Head of caudate nucleus (tissue), 42 donors: ENCODE results near the gene TAGLN.
A peak's percentile ranks its signal among the peaks of the same experiment; 100 is the strongest.

ENCODE experiments used
- DNase-seq, 42 donors: peaks; one replicate each; pipeline versions ENCODE4 v3.0.0 to v3.0.0-alpha.2; 2020 to 2021; ENCODE audit warnings: mixed read lengths in 7 of 42
- intact Hi-C: fragments of 100-400 bp; cut with DNase I; formaldehyde crosslinking; loops from one replicate; pipeline ENCODE4 v1.15.0; 2022

Gene TAGLN

GRCh38 chr11:117239295-117239694 lies 40.1 kb downstream of the TAGLN start:
- intact Hi-C loops, result no loop called here
- peak in 1 of 42 donors; percentile 12 for DNase-seq

GRCh38 chr11:117248341-117248740 lies 49.2 kb downstream of the TAGLN start:
- intact Hi-C loops, result no loop called here

GRCh38 chr11:117249571-117249970 lies 50.4 kb downstream of the TAGLN start:
- intact Hi-C loops, result no loop called here
- DNase-seq, result no peak

More at GRCh38 chr11:117248341-117248740, 49.2 kb downstream of the TAGLN start:
- no peak for DNase-seq

GRCh38 chr11:117251506-117251905 lies 52.3 kb downstream of the TAGLN start:
- intact Hi-C loops, result no loop called here
- no peak for DNase-seq

GRCh38 chr11:117255966-117256365 lies 56.8 kb downstream of the TAGLN start:
- intact Hi-C loops, result no loop called here
- peak in 1 of 42 donors; percentile 24 for DNase-seq

DNA sequence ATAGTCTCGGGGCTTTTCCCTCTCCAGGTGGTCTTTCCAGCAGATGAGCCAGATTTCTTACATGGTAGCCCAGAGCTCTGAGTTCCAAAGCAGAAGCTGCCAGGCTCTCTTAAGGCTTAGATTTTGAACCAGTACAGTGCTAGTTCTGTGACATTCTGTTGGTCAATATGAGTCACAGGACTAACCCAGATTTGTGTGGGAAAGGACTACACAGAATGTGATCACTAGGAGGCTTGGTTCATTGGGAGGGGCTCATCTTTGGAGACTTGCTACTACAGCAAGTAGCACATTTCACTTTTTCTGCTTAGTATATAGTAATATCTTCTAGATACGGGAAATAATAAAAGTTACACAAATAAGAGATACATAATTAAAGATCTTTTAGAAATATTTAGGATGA lies 57.4 kb downstream of the TAGLN start:
- no peak for DNase-seq
- intact Hi-C loops, result no loop called here
